ENCODE data around the gene GALNT14.

GALNT14 gene

GRCh38 chr2:31055938-31056337 lies 82.3 kb downstream of the GALNT14 start:
- no peak for DNase-seq (ENCODE audit: low read depth)

- DNase-seq (ENCODE audit: low read depth), result no peak
These were observed 83.3 kb downstream of the GALNT14 start for GRCh38 chr2:31054842-31055388.

DNA sequence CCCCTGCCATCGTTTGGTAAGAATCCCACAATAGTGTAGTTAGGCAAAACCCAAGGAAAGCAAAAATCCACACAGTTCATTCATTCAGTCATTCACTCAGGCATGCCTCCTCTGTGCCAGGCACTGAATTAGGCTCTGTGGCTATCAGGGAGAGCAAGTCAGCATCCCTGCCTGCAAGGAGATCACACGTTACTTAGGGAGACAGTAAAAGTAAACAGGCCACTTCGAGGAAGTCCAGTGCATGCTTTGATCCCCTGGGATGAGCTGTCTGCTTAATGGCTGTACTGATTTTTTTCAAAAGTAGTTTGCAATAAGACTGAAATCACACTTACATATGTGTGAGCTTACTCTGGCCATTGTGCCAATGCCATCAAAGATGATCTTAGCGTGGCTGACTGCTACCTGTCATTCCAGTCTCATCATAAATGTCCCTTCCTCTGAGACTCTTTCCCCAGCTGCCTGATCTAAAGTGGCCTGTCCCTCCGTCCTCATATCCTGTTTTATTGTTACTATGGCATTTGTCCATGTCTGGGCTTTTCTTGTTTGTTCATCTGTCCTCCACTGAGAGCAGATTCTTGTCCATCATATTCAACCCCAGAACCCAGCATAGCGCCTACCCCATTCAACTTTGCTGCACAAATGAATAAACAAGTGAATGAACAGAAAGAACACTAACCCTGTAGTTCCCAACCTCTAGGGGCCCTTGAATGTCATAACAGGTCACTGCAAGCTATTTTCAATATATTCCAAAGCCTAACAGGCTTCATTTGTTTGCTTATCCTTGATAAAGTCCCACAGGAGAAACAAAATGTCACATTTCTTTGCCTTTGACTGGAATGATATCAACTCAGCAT lies 84.1 kb downstream of the GALNT14 start:
- no peak for DNase-seq (ENCODE audit: low read depth)

DNA sequence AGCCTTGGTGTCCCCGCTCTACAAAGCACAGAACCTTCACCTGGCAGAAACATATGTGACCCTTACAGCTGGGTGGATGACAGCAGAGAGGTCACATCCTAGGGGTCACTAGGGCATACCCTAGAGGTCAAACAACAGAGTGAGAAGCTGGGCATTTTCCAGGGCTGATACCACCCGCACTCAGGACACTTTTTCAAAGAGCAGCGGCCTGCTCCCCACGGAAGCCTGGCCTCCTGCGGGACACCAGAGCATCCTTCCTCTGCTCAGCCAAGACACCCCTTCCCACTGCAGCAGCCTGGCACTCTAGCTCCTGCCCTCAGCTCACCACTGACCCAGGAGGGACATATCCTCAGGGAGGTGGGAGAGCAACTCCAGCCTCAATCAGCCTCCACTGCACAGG lies 86.0 kb downstream of the GALNT14 start:
- DNase-seq (ENCODE audit: low read depth), result no peak

GRCh38 chr2:31051258-31052140 lies 86.7 kb downstream of the GALNT14 start:
- DNase-seq (ENCODE audit: low read depth), result no peak

- DNase-seq (ENCODE audit: low read depth), result no peak
These were observed 88.2 kb downstream of the GALNT14 start for GRCh38 chr2:31049916-31050588.

- DNase-seq (ENCODE audit: low read depth), result no peak
These were observed 89.0 kb downstream of the GALNT14 start for GRCh38 chr2:31049264-31049663.

DNA sequence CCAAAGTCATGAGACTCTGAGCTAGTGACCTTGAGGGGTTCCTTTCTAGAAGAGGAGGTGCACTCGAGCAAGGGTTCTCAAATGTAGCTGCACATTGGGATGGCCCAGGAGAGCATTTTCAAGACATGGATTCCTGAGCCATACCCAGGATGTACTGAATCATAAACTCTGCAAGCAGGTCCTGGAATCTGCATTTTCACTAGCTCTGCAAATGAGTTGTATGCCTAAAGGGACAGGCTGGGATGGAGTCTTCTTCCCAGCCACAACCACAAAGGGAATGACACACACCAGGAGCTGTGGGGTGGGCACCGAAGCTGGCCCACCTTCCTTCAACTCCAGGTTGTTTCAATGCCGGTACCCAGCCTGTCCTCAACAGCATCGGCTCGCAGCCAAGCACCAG lies 90.6 kb downstream of the GALNT14 start:
- no peak for DNase-seq (ENCODE audit: low read depth)

DNA sequence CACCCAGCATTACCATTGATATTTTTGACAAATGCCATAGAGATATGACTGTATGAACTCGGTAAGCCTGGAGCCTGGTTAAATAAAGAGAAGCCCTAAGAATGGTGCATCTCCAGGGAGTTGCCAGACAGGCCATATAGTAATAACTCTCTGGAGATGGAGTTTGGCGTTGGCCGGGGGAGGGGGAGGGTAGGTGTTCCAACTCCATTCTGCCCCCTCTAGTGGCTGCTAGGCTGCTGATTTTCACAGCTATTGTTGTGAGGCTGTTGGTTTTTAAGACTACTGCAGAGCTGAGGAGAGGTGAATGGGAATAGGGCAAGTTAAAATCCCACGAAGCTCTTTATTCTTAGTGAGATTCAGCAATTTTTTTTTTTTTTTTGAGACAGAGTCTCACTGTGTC lies 99.9 kb downstream of the GALNT14 start:
- DNase-seq (ENCODE audit: low read depth), result no peak

GRCh38 chr2:31037058-31037457 lies 101.2 kb downstream of the GALNT14 start:
- DNase-seq (ENCODE audit: low read depth), result no peak

DNA sequence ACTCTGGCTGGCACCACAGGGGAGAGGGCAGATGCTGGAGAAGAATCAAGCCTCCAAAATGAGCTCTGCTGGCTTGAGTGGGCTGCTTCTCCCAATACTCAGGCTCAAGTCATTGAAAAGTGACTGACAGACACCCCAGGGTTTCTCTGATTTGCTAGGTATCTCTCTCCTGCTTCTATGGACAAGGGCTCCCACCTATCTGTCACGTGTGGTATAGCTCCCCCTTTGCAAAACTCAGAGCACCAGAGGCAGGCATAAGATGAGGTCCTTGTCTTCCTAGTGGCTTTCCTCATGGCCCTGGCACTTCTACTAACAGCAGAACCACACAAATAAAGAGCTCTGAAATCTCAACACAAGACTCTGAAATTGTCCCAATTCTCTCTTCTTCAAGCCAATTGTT lies 105.2 kb downstream of the GALNT14 start:
- no peak for DNase-seq (ENCODE audit: low read depth)

DNA sequence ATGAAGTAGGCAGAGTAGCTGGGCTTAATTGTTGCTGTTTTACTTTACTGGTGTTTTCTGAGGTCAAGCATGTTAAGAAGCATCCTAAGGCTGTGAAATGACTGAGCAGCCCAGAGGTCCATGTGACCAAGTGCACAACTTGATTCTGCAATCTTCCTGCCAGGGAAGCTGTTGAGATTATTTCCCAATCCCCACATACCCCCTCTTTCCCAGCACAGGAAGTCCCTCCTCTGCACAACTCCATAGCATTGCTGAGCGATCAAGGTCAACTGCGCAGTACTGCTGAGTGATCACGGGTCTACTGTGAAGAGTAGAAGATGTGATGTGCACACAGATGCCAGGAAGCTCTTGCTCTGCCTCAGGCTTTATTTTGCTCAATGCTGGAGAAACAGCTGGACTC lies 105.8 kb downstream of the GALNT14 start:
- no peak for DNase-seq (ENCODE audit: low read depth)

- DNase-seq (ENCODE audit: low read depth), result no peak
These were observed 107.0 kb downstream of the GALNT14 start for GRCh38 chr2:31031132-31031706.

- no peak for DNase-seq (ENCODE audit: low read depth)
These were observed 109.8 kb downstream of the GALNT14 start for GRCh38 chr2:31028417-31028816.

- DNase-seq (ENCODE audit: low read depth), result no peak
These were observed 110.7 kb downstream of the GALNT14 start for GRCh38 chr2:31027549-31027948.

- no peak for DNase-seq (ENCODE audit: low read depth)
These were observed 114.7 kb downstream of the GALNT14 start for GRCh38 chr2:31023541-31023940.

DNA sequence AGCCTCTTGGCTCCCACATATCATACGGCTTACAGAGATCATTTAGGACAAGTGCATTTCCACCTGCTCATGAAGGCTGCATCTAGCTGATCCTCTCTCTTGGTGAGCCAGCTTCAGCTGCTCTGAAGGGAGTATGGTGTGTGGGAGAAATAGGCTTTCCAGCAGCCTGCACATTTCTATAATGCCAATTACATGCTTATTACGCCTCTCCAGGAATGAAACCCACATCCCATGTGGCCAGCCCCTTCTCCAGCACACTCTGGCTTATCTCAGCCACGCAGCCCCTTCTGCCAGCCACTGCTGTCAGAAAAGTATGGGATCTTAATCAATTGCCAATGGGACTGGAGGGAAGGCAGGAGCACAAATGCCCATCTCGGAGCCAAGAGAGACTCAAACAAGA lies 117.5 kb downstream of the GALNT14 start:
- DNase-seq (ENCODE audit: low read depth), result no peak

DNA sequence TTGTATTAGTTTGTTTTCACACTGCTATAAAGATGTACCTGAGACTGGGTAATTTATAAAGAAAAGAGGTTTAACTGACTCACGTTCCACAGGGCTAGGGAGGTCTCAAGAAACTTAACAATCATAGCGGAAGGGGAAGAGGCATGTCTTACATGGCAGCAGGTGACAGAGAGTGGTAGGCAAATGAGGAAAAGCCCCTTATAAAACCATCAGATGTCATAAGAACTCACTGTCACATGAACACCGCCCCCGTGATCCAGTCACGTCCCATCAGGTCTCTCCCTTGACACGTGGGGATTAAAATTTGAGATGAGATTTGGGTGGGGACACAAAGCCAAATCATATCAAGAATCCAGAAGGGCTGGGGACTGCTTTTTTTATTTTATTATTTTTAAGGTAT lies 120.0 kb downstream of the GALNT14 start:
- DNase-seq (ENCODE audit: low read depth), result no peak

- no peak for DNase-seq (ENCODE audit: low read depth)
These were observed 121.6 kb downstream of the GALNT14 start for GRCh38 chr2:31016648-31017047.

DNA sequence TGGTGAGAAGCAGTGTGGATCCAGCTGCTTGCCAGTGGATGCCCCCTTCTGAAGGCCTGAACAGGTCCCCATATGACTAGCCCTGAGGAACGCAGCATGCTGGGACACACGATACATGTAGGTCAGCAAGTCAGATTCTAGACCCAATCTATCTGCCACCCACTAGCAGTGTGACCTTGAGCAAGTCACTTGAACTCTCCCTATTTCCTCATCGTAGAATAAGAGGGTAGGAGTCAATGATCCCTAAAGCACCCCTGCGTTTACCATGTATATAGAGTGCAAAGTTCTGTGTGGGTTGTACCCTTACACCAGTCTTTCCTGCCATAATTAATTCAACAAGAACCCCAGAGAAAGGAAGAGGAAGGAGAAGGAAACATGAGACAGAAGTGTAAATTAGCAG lies 123.7 kb downstream of the GALNT14 start:
- no peak for DNase-seq (ENCODE audit: low read depth)

- no peak for DNase-seq (ENCODE audit: low read depth)
These were observed 124.9 kb downstream of the GALNT14 start for GRCh38 chr2:31013301-31013700.

DNA sequence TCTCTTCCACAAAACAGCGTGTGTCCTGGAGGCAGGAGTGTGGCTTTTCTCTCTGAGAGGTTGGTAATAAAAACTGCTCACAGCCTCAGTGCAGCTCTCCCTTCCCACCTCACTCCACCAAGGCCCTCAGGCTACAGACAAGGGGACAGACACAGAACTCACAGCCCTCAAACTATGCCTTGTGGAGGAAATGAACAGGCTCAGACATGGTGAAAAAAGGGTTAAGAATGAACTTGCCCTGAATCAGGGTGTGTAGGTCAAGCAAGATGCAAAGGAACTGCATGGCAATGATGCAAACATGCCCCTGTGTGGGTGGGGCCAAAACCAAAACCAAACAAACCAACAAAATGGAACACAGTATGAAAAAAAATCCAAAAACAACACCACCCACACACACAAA lies 125.8 kb downstream of the GALNT14 start:
- no peak for DNase-seq (ENCODE audit: low read depth)

Measured in fibroblast of the conjunctiva (primary cell).